Measurements from ENCODE around the gene AJAP1. TPM values are rescaled to one million over a fixed set of nuclear protein-coding genes. Genes with fewer than 3 reads are reported as not detected.
A peak's percentile ranks its signal among the peaks of the same experiment; 100 is the strongest.

AJAP1 gene
- total RNA-seq, 1 experiment from 2014 or later, result not detected

DNA sequence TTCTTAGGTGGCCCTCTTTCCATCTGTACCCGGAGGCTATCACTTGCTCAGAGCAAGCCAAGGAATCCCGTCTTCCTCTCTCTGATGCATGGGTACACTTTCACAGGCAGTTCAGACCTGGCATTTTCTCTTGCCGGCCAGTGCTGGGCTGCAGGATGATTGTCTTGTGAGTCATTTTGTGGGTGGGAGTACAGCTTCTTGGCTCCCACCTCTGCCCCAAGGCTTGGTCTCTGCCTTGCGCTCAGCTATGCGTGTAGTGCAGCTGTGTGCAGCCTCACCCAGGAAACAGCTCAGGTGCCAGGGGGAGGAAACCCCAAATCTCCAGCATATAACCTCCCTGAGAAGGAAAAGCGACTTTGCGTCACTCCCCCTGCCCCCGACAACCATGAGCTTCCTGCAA lies 3.9 kb upstream of the AJAP1 start:
- no TSS peak for BruUV-seq (replicated peaks)
- intact Hi-C loops (cut with micrococcal nuclease), result no loop called here
- POLR2A ChIA-PET, result no interaction called here

More for the DNA sequence above, 3.9 kb upstream of the AJAP1 start:
- H3K4me1 ChIP-seq (ENCODE audit: control insufficient read depth in 1 of 2, insufficient read depth in 2 of 2, low read length in 2 of 2), result peaks cover 4 to 21% of the 10 kb centered on the region in 2 experiments; a peak in 3 of 4 replicates
- TF ChIP-seq YY1 (IDR thresholded peaks at IDR 0.05; ENCODE audit: extremely low read depth, insufficient replicate concordance, low read depth, low read length) (no peak), EZH2phosphoT487 (IDR thresholded peaks at IDR 0.05; ENCODE audit: borderline replicate concordance) (no peak), TCF7L2 (IDR thresholded peaks at IDR 0.05; ENCODE audit: borderline replicate concordance, extremely low read depth, insufficient read depth, insufficient read length) (no peak), ZNF274 (IDR thresholded peaks at IDR 0.05; ENCODE audit: low read depth, low read length) (no peak), JUND (IDR thresholded peaks at IDR 0.05) (no peak), EGR1 (IDR thresholded peaks at IDR 0.05; ENCODE audit: low read depth) (no peak), ELF1 (IDR thresholded peaks at IDR 0.05; ENCODE audit: borderline replicate concordance, low read depth) (no peak), SRF (IDR thresholded peaks at IDR 0.05; ENCODE audit: low read depth) (no peak)
- TF ChIP-seq, protein P1, sequence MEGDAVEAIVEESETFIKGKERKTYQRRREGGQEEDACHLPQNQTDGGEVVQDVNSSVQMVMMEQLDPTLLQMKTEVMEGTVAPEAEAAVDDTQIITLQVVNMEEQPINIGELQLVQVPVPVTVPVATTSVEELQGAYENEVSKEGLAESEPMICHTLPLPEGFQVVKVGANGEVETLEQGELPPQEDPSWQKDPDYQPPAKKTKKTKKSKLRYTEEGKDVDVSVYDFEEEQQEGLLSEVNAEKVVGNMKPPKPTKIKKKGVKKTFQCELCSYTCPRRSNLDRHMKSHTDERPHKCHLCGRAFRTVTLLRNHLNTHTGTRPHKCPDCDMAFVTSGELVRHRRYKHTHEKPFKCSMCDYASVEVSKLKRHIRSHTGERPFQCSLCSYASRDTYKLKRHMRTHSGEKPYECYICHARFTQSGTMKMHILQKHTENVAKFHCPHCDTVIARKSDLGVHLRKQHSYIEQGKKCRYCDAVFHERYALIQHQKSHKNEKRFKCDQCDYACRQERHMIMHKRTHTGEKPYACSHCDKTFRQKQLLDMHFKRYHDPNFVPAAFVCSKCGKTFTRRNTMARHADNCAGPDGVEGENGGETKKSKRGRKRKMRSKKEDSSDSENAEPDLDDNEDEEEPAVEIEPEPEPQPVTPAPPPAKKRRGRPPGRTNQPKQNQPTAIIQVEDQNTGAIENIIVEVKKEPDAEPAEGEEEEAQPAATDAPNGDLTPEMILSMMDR (IDR thresholded peaks at IDR 0.05 in 2 of 3, conservative IDR thresholded peaks at IDR 0.05 in 1 of 3; ENCODE audit: borderline replicate concordance in 1 of 3, insufficient read depth in 1 of 3, low read depth in 2 of 3, low read length in 2 of 3), result no peak
- TF ChIP-seq, protein P2, sequence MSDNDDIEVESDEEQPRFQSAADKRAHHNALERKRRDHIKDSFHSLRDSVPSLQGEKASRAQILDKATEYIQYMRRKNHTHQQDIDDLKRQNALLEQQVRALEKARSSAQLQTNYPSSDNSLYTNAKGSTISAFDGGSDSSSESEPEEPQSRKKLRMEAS (IDR thresholded peaks at IDR 0.05), result no peak
- DNase-seq (ENCODE audit: low read depth, low spot score), result no peak
- no peak overlapping the region for H3K27ac ChIP-seq (ENCODE audit: low read depth, low read length)
- no peaks in the 10 kb centered on the region for H3K79me2 ChIP-seq (ENCODE audit: insufficient read depth, low read length)
- no peaks in the 10 kb centered on the region for H4K20me1 ChIP-seq (ENCODE audit: insufficient read depth)
- no peaks in the 10 kb centered on the region for H3K36me3 ChIP-seq (ENCODE audit: control insufficient read depth in 1 of 2, insufficient read depth in 2 of 2, low read length in 2 of 2)
- ATAC-seq, result peak; percentile 46; the same call in 1 of the 2 replicates
- H2AFZ ChIP-seq (ENCODE audit: low read depth, low read length, poor library complexity, severe bottlenecking), result no peak overlapping the region
- ChIA-PET CTCF (no interaction called here), RAD21 (ENCODE audit: low non-redundant PET in 1 of 2, low total read pairs in 2 of 2, uncharacterized antibody in 2 of 2, unreplicated experiment in 2 of 2) (no interaction called here)
- H3K9ac ChIP-seq (ENCODE audit: low read length), result no peak overlapping the region
- H3K9me2 ChIP-seq (ENCODE audit: insufficient read depth), result no peaks in the 10 kb centered on the region
- H3K4me2 ChIP-seq (ENCODE audit: low read length), result peak overlapping the region; percentile 45
- no peaks in the 10 kb centered on the region for H3K27me3 ChIP-seq (ENCODE audit: insufficient read depth, low read length)
- no peaks in the 10 kb centered on the region; a peak in 1 of 4 replicates for H3K9me3 ChIP-seq (ENCODE audit: control insufficient read depth in 1 of 2, insufficient read depth in 1 of 2, low read depth in 1 of 2, low read length in 2 of 2)
- no peak overlapping the region for H3K4me3 ChIP-seq (replicated peaks in 1 of 2; ENCODE audit: low read depth in 1 of 2, low read length in 2 of 2)

All from HCT116 (cell line).